ENCODE measurements around the gene BTNL3. TPM values are rescaled to one million over a fixed set of nuclear protein-coding genes. Genes with fewer than 3 reads are reported as not detected.

The BTNL3 gene
- total and polyA plus RNA-seq, 9 of the 15 experiments (the other 6 are each of a cell fraction or from before 2014, with no cell fraction given) = 0.03 to 0.44 (median 0.04) TPM; not detected in 4

- TF ChIP-seq ZNF407 (IDR thresholded peaks at IDR 0.05; ENCODE audit: low read depth) (no peak), FOXM1 (IDR thresholded peaks at IDR 0.05; ENCODE audit: low read depth) (peak; percentile 62), FOXM1 (CRISPR knock-in tag; IDR thresholded peaks at IDR 0.05; ENCODE audit: low read depth) (no peak; the same call in 1 of the 2 replicates), NFATC3 (IDR thresholded peaks at IDR 0.05) (no peak), MED1 (CRISPR knock-in tag; IDR thresholded peaks at IDR 0.05; ENCODE audit: borderline replicate concordance) (no peak), TEAD1 (CRISPR knock-in tag; IDR thresholded peaks at IDR 0.05) (0 out of 4 replicates have a peak, but pooled peaks of 1 of the 2 experiments have one; percentile 31), ZSCAN29 (IDR thresholded peaks at IDR 0.05) (no peak), ZNF740 (CRISPR knock-in tag; IDR thresholded peaks at IDR 0.05) (no peak), ZNF740 (tag; IDR thresholded peaks at IDR 0.05) (no peak), RBM14 (IDR thresholded peaks at IDR 0.05; ENCODE audit: borderline replicate concordance, insufficient read depth, low read depth, low read length) (no peak), JUND (IDR thresholded peaks at IDR 0.05; ENCODE audit: borderline replicate concordance, low read depth, low read length) (peak; percentile 66; the same call in 1 of the 2 replicates), JUND (tag; IDR thresholded peaks at IDR 0.05; ENCODE audit: borderline replicate concordance, low read depth, low read length) (no peak; the same call in 2 of the 3 replicates), CTCF (IDR thresholded peaks at IDR 0.05 in 2 of 3, conservative IDR thresholded peaks at IDR 0.05 in 1 of 3; ENCODE audit: insufficient read depth in 2 of 3, low read depth in 1 of 3, low read length in 3 of 3) (no peak)
Measured at GRCh38 chr5:181028032-181028819, 39.6 kb downstream of the BTNL3 start (continued).
